Measurements from ENCODE around the gene MIEN1. TPM values are rescaled to one million over a fixed set of nuclear protein-coding genes. Genes with fewer than 3 reads are reported as not detected.

MIEN1 gene
- total RNA-seq, 1 experiment from 2014 or later: 40.6 TPM

DNA sequence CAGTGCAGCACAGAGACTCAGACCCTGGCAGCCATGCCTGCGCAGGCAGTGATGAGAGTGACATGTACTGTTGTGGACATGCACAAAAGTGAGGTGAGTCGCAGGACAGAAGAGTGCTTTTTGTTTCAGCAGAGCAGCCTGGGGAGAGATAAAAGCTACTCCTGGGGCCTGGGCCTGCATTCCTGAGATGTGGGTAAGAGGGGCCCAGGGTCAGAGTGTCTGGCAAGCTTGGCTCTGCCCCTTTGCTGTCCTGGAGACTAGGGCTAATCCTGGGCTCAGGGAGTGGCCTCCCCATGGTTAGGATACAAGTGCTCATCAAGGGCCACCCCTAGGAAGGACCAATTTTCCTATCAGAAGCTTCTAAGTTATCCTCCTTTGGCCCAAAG is 35.2 kb downstream of the MIEN1 start:
- TF ChIP-seq, protein P1, sequence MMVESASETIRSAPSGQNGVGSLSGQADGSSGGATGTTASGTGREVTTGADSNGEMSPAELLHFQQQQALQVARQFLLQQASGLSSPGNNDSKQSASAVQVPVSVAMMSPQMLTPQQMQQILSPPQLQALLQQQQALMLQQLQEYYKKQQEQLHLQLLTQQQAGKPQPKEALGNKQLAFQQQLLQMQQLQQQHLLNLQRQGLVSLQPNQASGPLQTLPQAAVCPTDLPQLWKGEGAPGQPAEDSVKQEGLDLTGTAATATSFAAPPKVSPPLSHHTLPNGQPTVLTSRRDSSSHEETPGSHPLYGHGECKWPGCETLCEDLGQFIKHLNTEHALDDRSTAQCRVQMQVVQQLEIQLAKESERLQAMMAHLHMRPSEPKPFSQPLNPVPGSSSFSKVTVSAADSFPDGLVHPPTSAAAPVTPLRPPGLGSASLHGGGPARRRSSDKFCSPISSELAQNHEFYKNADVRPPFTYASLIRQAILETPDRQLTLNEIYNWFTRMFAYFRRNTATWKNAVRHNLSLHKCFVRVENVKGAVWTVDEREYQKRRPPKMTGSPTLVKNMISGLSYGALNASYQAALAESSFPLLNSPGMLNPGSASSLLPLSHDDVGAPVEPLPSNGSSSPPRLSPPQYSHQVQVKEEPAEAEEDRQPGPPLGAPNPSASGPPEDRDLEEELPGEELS (CRISPR knock-in tag; IDR thresholded peaks at IDR 0.05): no peak
- TF ChIP-seq CBFB (CRISPR knock-in tag; IDR thresholded peaks at IDR 0.05; ENCODE audit: low read depth) (no peak), JUN (CRISPR knock-in tag; IDR thresholded peaks at IDR 0.05) (no peak), SMAD4 (CRISPR knock-in tag; IDR thresholded peaks at IDR 0.05) (no peak), ZNF396 (CRISPR knock-in tag; IDR thresholded peaks at IDR 0.05; ENCODE audit: borderline replicate concordance) (no peak), NFYB (CRISPR knock-in tag; conservative IDR thresholded peaks at IDR 0.05; ENCODE audit: low read depth) (no peak), ELF4 (CRISPR knock-in tag; IDR thresholded peaks at IDR 0.05; ENCODE audit: low read depth) (no peak)
- TF ChIP-seq, protein P2, sequence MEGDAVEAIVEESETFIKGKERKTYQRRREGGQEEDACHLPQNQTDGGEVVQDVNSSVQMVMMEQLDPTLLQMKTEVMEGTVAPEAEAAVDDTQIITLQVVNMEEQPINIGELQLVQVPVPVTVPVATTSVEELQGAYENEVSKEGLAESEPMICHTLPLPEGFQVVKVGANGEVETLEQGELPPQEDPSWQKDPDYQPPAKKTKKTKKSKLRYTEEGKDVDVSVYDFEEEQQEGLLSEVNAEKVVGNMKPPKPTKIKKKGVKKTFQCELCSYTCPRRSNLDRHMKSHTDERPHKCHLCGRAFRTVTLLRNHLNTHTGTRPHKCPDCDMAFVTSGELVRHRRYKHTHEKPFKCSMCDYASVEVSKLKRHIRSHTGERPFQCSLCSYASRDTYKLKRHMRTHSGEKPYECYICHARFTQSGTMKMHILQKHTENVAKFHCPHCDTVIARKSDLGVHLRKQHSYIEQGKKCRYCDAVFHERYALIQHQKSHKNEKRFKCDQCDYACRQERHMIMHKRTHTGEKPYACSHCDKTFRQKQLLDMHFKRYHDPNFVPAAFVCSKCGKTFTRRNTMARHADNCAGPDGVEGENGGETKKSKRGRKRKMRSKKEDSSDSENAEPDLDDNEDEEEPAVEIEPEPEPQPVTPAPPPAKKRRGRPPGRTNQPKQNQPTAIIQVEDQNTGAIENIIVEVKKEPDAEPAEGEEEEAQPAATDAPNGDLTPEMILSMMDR (IDR thresholded peaks at IDR 0.05): no peak
- TF ChIP-seq, protein P3, sequence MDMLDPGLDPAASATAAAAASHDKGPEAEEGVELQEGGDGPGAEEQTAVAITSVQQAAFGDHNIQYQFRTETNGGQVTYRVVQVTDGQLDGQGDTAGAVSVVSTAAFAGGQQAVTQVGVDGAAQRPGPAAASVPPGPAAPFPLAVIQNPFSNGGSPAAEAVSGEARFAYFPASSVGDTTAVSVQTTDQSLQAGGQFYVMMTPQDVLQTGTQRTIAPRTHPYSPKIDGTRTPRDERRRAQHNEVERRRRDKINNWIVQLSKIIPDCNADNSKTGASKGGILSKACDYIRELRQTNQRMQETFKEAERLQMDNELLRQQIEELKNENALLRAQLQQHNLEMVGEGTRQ (CRISPR knock-in tag; IDR thresholded peaks at IDR 0.05): no peak
- TF ChIP-seq, protein P4, sequence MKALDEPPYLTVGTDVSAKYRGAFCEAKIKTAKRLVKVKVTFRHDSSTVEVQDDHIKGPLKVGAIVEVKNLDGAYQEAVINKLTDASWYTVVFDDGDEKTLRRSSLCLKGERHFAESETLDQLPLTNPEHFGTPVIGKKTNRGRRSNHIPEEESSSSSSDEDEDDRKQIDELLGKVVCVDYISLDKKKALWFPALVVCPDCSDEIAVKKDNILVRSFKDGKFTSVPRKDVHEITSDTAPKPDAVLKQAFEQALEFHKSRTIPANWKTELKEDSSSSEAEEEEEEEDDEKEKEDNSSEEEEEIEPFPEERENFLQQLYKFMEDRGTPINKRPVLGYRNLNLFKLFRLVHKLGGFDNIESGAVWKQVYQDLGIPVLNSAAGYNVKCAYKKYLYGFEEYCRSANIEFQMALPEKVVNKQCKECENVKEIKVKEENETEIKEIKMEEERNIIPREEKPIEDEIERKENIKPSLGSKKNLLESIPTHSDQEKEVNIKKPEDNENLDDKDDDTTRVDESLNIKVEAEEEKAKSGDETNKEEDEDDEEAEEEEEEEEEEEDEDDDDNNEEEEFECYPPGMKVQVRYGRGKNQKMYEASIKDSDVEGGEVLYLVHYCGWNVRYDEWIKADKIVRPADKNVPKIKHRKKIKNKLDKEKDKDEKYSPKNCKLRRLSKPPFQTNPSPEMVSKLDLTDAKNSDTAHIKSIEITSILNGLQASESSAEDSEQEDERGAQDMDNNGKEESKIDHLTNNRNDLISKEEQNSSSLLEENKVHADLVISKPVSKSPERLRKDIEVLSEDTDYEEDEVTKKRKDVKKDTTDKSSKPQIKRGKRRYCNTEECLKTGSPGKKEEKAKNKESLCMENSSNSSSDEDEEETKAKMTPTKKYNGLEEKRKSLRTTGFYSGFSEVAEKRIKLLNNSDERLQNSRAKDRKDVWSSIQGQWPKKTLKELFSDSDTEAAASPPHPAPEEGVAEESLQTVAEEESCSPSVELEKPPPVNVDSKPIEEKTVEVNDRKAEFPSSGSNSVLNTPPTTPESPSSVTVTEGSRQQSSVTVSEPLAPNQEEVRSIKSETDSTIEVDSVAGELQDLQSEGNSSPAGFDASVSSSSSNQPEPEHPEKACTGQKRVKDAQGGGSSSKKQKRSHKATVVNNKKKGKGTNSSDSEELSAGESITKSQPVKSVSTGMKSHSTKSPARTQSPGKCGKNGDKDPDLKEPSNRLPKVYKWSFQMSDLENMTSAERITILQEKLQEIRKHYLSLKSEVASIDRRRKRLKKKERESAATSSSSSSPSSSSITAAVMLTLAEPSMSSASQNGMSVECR (CRISPR knock-in tag; IDR thresholded peaks at IDR 0.05; ENCODE audit: borderline replicate concordance): no peak
- TF ChIP-seq, protein P5, sequence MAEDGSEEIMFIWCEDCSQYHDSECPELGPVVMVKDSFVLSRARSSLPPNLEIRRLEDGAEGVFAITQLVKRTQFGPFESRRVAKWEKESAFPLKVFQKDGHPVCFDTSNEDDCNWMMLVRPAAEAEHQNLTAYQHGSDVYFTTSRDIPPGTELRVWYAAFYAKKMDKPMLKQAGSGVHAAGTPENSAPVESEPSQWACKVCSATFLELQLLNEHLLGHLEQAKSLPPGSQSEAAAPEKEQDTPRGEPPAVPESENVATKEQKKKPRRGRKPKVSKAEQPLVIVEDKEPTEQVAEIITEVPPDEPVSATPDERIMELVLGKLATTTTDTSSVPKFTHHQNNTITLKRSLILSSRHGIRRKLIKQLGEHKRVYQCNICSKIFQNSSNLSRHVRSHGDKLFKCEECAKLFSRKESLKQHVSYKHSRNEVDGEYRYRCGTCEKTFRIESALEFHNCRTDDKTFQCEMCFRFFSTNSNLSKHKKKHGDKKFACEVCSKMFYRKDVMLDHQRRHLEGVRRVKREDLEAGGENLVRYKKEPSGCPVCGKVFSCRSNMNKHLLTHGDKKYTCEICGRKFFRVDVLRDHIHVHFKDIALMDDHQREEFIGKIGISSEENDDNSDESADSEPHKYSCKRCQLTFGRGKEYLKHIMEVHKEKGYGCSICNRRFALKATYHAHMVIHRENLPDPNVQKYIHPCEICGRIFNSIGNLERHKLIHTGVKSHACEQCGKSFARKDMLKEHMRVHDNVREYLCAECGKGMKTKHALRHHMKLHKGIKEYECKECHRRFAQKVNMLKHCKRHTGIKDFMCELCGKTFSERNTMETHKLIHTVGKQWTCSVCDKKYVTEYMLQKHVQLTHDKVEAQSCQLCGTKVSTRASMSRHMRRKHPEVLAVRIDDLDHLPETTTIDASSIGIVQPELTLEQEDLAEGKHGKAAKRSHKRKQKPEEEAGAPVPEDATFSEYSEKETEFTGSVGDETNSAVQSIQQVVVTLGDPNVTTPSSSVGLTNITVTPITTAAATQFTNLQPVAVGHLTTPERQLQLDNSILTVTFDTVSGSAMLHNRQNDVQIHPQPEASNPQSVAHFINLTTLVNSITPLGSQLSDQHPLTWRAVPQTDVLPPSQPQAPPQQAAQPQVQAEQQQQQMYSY (CRISPR knock-in tag; IDR thresholded peaks at IDR 0.05): no peak
- Mint-ChIP-seq H3K4me3 (no peak overlapping the region), H3K36me3 (no peaks in the 10 kb centered on the region), H3K4me1 (peaks cover 59% of the 10 kb centered on the region), H3K9me3 (no peaks in the 10 kb centered on the region), H3K27me3 (ENCODE audit: low read depth) (no peaks in the 10 kb centered on the region), H3K27ac (peak overlapping the region; percentile 97)
- ChIA-PET POLR2A (no interaction called here), CTCF (interaction anchor here (1.0 to 3.7 kb wide), 12 partner anchors 10 to 76 kb away, joined by 3 to 29 read pairs (median 6); partner anchors contain the start of gene MIEN1)
- ATAC-seq (no peak), DNase-seq (ENCODE audit: low spot score) (no peak)

DNA sequence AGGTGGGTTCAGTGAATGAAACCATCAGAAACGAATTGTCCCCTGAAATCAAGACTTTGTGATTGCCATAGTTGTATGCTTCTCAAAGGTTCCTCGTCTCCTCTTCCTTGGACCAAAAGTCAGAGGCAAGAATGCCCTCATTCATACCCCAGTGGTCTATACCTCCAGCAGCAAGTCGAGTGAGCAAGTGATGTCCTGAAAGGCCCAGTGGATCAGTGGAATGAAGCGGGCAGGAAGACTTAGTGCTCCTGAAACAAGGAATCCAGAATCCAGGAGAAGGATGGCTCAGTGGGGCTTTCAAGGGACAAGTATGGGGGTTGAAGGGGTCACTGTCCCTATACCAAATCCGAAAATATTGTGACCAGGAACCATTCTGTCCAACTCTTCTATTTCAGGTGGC is 35.7 kb downstream of the MIEN1 start:
- H3K27me3 Mint-ChIP-seq (ENCODE audit: low read depth): no peaks in the 10 kb centered on the region
- TF ChIP-seq ZNF416 (CRISPR knock-in tag; IDR thresholded peaks at IDR 0.05) (no peak), NFE2L1 (CRISPR knock-in tag; IDR thresholded peaks at IDR 0.05) (no peak), SOX15 (CRISPR knock-in tag; IDR thresholded peaks at IDR 0.05) (no peak), FOXP1 (CRISPR knock-in tag; IDR thresholded peaks at IDR 0.05; ENCODE audit: borderline replicate concordance) (no peak), PRRX2 (CRISPR knock-in tag; IDR thresholded peaks at IDR 0.05) (no peak)
- TF ChIP-seq, protein P6, sequence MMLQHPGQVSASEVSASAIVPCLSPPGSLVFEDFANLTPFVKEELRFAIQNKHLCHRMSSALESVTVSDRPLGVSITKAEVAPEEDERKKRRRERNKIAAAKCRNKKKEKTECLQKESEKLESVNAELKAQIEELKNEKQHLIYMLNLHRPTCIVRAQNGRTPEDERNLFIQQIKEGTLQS (CRISPR knock-in tag; conservative IDR thresholded peaks at IDR 0.05): no peak
- TF ChIP-seq, protein P7, sequence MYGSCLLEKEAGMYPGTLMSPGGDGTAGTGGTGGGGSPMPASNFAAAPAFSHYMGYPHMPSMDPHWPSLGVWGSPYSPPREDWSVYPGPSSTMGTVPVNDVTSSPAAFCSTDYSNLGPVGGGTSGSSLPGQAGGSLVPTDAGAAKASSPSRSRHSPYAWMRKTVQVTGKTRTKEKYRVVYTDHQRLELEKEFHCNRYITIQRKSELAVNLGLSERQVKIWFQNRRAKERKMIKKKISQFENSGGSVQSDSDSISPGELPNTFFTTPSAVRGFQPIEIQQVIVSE (CRISPR knock-in tag; IDR thresholded peaks at IDR 0.05; ENCODE audit: borderline replicate concordance): no peak
- POLR2A ChIA-PET: no interaction called here
- peak overlapping the region; percentile 93 for H3K27ac Mint-ChIP-seq
- CTCF ChIA-PET: interaction anchor here (1.4 to 3.7 kb wide), 9 partner anchors 11 to 76 kb away, joined by 3 to 22 read pairs (median 7); no protein-coding TSS in a partner anchor
- ATAC-seq (no peak), DNase-seq (ENCODE audit: low spot score) (no peak)
- no peak overlapping the region for H3K4me3 Mint-ChIP-seq
- H3K4me1 Mint-ChIP-seq: peaks cover 60% of the 10 kb centered on the region
- H3K9me3 Mint-ChIP-seq: no peaks in the 10 kb centered on the region
- H3K36me3 Mint-ChIP-seq: no peaks in the 10 kb centered on the region

Data from WTC11 (cell line).